LNCaP clone FGC (cell line): ENCODE data around the gene SHMT2.

Experiments used
- DNase-seq: peaks from one replicate; pipeline ENCODE4 v3.0.0-alpha.2; 2011; ENCODE audit warnings: low read depth
- H3K4me3 ChIP-seq: 2 replicates; pipeline ENCODE4 v1.5.1; 2011; ENCODE audit warnings: mild to moderate bottlenecking, low read depth, low read length, control low read depth
- CTCF ChIP-seq: IDR thresholded peaks from 2 replicates; pipeline ENCODE4 v1.5.1; 2012; ENCODE audit warnings: mild to moderate bottlenecking; ENCODE audit not compliant: control insufficient read depth, insufficient read depth; ENCODE audit errors: extremely low read depth

SHMT2 gene

GRCh38 chr12:57191410-57191809, 38.1 kb upstream of the SHMT2 start:
- no peak overlapping the region for H3K4me3 ChIP-seq
- DNase-seq, result no peak
- TF ChIP-seq CTCF, result no peak

GRCh38 chr12:57192920-57193319, 36.6 kb upstream of the SHMT2 start:
- no peak for DNase-seq
- TF ChIP-seq CTCF, result no peak
- H3K4me3 ChIP-seq, result no peak overlapping the region

DNA sequence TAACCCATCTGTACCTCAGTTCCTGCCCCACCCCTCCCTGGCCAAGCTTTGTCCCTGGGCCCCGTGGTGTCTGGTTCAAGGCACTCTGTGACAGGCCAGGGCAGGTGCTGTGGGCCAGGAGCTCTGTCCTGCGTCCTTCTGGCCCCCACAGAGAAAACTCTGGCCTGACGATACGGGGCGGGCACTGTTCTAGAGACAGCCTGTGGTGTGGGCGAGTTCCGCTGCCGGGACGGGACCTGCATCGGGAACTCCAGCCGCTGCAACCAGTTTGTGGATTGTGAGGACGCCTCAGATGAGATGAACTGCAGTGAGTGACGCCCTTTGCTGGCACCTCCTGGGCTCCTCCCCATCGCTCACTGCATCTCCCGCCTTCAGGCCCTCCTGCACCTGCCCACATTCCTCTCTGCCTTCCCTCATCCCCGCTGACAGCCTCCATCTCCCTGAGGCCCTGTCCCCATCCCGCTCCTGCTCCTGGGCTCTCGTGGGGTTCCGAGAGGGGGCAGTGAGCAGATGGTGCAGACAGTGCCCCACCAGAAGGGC, 35.7 kb upstream of the SHMT2 start:
- no peak for DNase-seq
- no peak for TF ChIP-seq CTCF
- no peak overlapping the region for H3K4me3 ChIP-seq

DNA sequence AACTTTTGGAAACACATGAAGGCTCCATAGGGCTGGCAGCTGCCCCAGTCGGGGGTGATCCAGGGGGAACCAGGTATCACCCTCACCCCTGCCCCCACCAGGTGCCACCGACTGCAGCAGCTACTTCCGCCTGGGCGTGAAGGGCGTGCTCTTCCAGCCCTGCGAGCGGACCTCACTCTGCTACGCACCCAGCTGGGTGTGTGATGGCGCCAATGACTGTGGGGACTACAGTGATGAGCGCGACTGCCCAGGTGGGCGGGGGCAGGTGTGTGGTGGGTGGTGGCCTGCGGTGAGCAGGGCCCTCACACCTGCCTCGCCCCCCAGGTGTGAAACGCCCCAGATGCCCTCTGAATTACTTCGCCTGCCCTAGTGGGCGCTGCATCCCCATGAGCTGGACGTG, 35.3 kb upstream of the SHMT2 start:
- DNase-seq, result no peak
- TF ChIP-seq CTCF, result no peak
- H3K4me3 ChIP-seq, result no peak overlapping the region

- TF ChIP-seq CTCF, result no peak
- DNase-seq, result no peak
- H3K4me3 ChIP-seq, result no peak overlapping the region
Observed at GRCh38 chr12:57195186-57195585, 34.3 kb upstream of the SHMT2 start.

DNA sequence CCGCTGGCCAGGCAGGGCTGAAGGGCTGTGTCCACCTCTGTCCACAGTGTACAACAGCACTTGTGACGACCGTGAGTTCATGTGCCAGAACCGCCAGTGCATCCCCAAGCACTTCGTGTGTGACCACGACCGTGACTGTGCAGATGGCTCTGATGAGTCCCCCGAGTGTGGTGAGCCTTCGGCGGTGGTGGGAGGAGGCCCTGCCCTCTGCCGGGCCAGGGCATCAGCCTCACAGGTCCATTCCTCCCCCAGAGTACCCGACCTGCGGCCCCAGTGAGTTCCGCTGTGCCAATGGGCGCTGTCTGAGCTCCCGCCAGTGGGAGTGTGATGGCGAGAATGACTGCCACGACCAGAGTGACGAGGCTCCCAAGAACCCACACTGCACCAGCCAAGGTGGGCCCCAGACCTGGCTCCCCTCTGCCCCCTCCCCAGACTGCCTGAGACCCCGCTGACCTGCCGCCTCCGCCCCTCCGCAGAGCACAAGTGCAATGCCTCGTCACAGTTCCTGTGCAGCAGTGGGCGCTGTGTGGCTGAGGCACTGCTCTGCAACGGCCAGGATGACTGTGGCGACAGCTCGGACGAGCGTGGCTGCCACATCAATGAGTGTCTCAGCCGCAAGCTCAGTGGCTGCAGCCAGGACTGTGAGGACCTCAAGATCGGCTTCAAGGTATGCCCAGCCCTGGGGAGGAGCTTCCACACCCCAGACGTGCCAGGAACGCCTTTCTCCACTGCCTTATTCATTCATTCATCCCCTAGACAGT, 33.7 kb upstream of the SHMT2 start:
- TF ChIP-seq CTCF, result no peak
- H3K4me3 ChIP-seq, result no peak overlapping the region
- DNase-seq, result no peak

DNA sequence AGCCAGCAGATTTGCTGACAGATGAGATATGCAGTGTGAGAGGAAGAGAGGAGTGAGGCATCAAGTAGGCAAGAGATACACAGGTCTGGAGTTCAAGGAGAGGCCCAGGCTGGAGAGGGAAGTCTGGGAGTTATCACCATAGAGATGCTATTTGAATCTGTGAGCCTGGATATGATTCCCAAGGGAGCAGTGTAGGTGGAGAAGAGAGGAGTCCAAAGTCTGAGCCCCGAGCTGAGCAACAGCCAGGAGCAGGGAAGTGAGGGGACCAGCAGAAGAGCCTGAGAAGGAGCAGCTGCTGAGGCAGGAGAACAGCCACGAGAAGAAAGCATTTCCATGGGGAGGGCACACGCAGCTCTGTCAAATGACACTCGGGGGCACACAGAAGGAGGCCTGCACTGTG, 33.1 kb upstream of the SHMT2 start:
- no peak for DNase-seq
- no peak overlapping the region for H3K4me3 ChIP-seq
- TF ChIP-seq CTCF, result no peak
